ENCODE measurements around the gene ABCA2.

Gene ABCA2

GRCh38 chr9:136963341-136963740, 64.7 kb downstream of the ABCA2 start:
- no peak overlapping the region for H4K91ac ChIP-seq (ENCODE audit: low read depth, low read length, poor library complexity)
- H3K18ac ChIP-seq (ENCODE audit: low read length), result peak overlapping the region; percentile 83
- H3K36me3 ChIP-seq (replicated peaks in 1 of 2; ENCODE audit: control insufficient read depth in 2 of 2, insufficient read depth in 2 of 2, low read length in 2 of 2), result no peaks in the 10 kb centered on the region
- DNase-seq (ENCODE audit: low spot score), result no peak
- H2BK120ac ChIP-seq (ENCODE audit: low read depth, low read length), result peak overlapping the region; percentile 81
- H4K8ac ChIP-seq (ENCODE audit: low read depth, low read length), result no peak overlapping the region
- peak overlapping the region; percentile 76 for H2AK5ac ChIP-seq (ENCODE audit: low read depth, low read length)
- peaks cover 8 to 15% of the 10 kb centered on the region in 2 donors for H3K4me1 ChIP-seq (ENCODE audit: control insufficient read depth in 2 of 2, insufficient read depth in 1 of 2, low read depth in 1 of 2, low read length in 2 of 2)
- peak overlapping the region; percentile 58 for H2BK12ac ChIP-seq (ENCODE audit: low read length)
- H2BK5ac ChIP-seq (ENCODE audit: low read length), result no peak overlapping the region
- peak overlapping the region; percentile 56 for H2AFZ ChIP-seq (ENCODE audit: low read length)
- H3K27me3 ChIP-seq (ENCODE audit: control insufficient read depth in 3 of 3, insufficient read depth in 3 of 3, low read depth in 1 of 3, low read length in 3 of 3), result peaks cover 0 to 21% (median 0%) of the 10 kb centered on the region in 3 experiments
- H3K4me2 ChIP-seq (ENCODE audit: insufficient read depth, low read length, poor library complexity, severe bottlenecking), result no peak overlapping the region
- WGBS, 2 donors (ENCODE audit: extremely low coverage in 2 of 2, insufficient read length in 2 of 2, insufficient replicate concordance in 1 of 2), result no CpG with 5 or more reads among the region's 15 CpGs
- H3K9me3 ChIP-seq (replicated peaks in 1 of 2; ENCODE audit: control insufficient read depth in 2 of 2, insufficient read depth in 1 of 2, low read depth in 1 of 2, low read length in 2 of 2), result peaks cover 0 to 1% of the 10 kb centered on the region in 2 donors
- no peak overlapping the region for H3K4me3 ChIP-seq (ENCODE audit: low read length in 2 of 2)
- no peak overlapping the region for H3K23ac ChIP-seq (ENCODE audit: low read depth, low read length, poor library complexity)
- H3K79me1 ChIP-seq (ENCODE audit: low read depth, low read length), result peaks cover 3% of the 10 kb centered on the region
- peak overlapping the region; percentile 97 for H2BK15ac ChIP-seq (ENCODE audit: low read length)
- no peak overlapping the region for H3K27ac ChIP-seq (replicated peaks; ENCODE audit: low read length)
- no peak overlapping the region for H3K9ac ChIP-seq (ENCODE audit: low read depth, low read length, poor library complexity)
- peak overlapping the region; percentile 66 for H3K4ac ChIP-seq (ENCODE audit: low read length)
- H3K14ac ChIP-seq (ENCODE audit: low read length), result peak overlapping the region; percentile 21

GRCh38 chr9:136962701-136963248, 65.3 kb downstream of the ABCA2 start:
- no peak overlapping the region for H3K4me3 ChIP-seq (ENCODE audit: low read length in 2 of 2)
- H2BK12ac ChIP-seq (ENCODE audit: low read length), result peak overlapping the region; percentile 100
- H2BK5ac ChIP-seq (ENCODE audit: low read length), result no peak overlapping the region
- no CpG with 5 or more reads among the region's 11 CpGs for WGBS, 2 donors (ENCODE audit: extremely low coverage in 2 of 2, insufficient read length in 2 of 2, insufficient replicate concordance in 1 of 2)
- peaks cover 0 to 1% of the 10 kb centered on the region in 2 donors for H3K9me3 ChIP-seq (replicated peaks in 1 of 2; ENCODE audit: control insufficient read depth in 2 of 2, insufficient read depth in 1 of 2, low read depth in 1 of 2, low read length in 2 of 2)
- H2BK120ac ChIP-seq (ENCODE audit: low read depth, low read length), result no peak overlapping the region
- peak overlapping the region; percentile 71 for H3K9ac ChIP-seq (ENCODE audit: low read depth, low read length, poor library complexity)
- peak overlapping the region; percentile 66 for H3K23ac ChIP-seq (ENCODE audit: low read depth, low read length, poor library complexity)
- H3K27ac ChIP-seq (replicated peaks; ENCODE audit: low read length), result no peak overlapping the region
- no peak overlapping the region for H3K4ac ChIP-seq (ENCODE audit: low read length)
- H3K4me1 ChIP-seq (ENCODE audit: control insufficient read depth in 2 of 2, insufficient read depth in 1 of 2, low read depth in 1 of 2, low read length in 2 of 2), result peaks cover 8 to 15% of the 10 kb centered on the region in 2 donors
- no peak overlapping the region for H3K4me2 ChIP-seq (ENCODE audit: insufficient read depth, low read length, poor library complexity, severe bottlenecking)
- peak overlapping the region; percentile 76 for H2AK5ac ChIP-seq (ENCODE audit: low read depth, low read length)
- DNase-seq (ENCODE audit: low spot score), result no peak
- H4K8ac ChIP-seq (ENCODE audit: low read depth, low read length), result no peak overlapping the region
- no peak overlapping the region for H2BK15ac ChIP-seq (ENCODE audit: low read length)
- peaks cover 0 to 21% (median 0%) of the 10 kb centered on the region in 3 experiments for H3K27me3 ChIP-seq (ENCODE audit: control insufficient read depth in 3 of 3, insufficient read depth in 3 of 3, low read depth in 1 of 3, low read length in 3 of 3)
- H3K79me1 ChIP-seq (ENCODE audit: low read depth, low read length), result peaks cover 3% of the 10 kb centered on the region
- H3K14ac ChIP-seq (ENCODE audit: low read length), result peak overlapping the region; percentile 86
- peak overlapping the region; percentile 61 for H3K18ac ChIP-seq (ENCODE audit: low read length)
- H3K36me3 ChIP-seq (replicated peaks in 1 of 2; ENCODE audit: control insufficient read depth in 2 of 2, insufficient read depth in 2 of 2, low read length in 2 of 2), result no peaks in the 10 kb centered on the region
- H2AFZ ChIP-seq (ENCODE audit: low read length), result no peak overlapping the region
- H4K91ac ChIP-seq (ENCODE audit: low read depth, low read length, poor library complexity), result no peak overlapping the region

- Histone ChIP-seq H3K4me1 (ENCODE audit: control insufficient read depth in 2 of 2, insufficient read depth in 1 of 2, low read depth in 1 of 2, low read length in 2 of 2) (peaks cover 8 to 15% of the 10 kb centered on the region in 2 donors), H3K14ac (ENCODE audit: low read length) (no peak overlapping the region), H3K27ac (replicated peaks; ENCODE audit: low read length) (no peak overlapping the region), H3K4me3 (ENCODE audit: low read length in 2 of 2) (no peak overlapping the region), H3K79me1 (ENCODE audit: low read depth, low read length) (peaks cover 3% of the 10 kb centered on the region), H3K36me3 (replicated peaks in 1 of 2; ENCODE audit: control insufficient read depth in 2 of 2, insufficient read depth in 2 of 2, low read length in 2 of 2) (no peaks in the 10 kb centered on the region), H3K9me3 (replicated peaks in 1 of 2; ENCODE audit: control insufficient read depth in 2 of 2, insufficient read depth in 1 of 2, low read depth in 1 of 2, low read length in 2 of 2) (peaks cover 0 to 1% of the 10 kb centered on the region in 2 donors), H2BK120ac (ENCODE audit: low read depth, low read length) (no peak overlapping the region), H2AFZ (ENCODE audit: low read length) (no peak overlapping the region), H3K9ac (ENCODE audit: low read depth, low read length, poor library complexity) (no peak overlapping the region), H3K27me3 (ENCODE audit: control insufficient read depth in 3 of 3, insufficient read depth in 3 of 3, low read depth in 1 of 3, low read length in 3 of 3) (peaks cover 0 to 21% (median 0%) of the 10 kb centered on the region in 3 experiments), H3K4ac (ENCODE audit: low read length) (no peak overlapping the region), H4K91ac (ENCODE audit: low read depth, low read length, poor library complexity) (no peak overlapping the region), H2BK15ac (ENCODE audit: low read length) (peak overlapping the region; percentile 94), H4K8ac (ENCODE audit: low read depth, low read length) (no peak overlapping the region), H2BK5ac (ENCODE audit: low read length) (no peak overlapping the region), H3K18ac (ENCODE audit: low read length) (no peak overlapping the region), H3K4me2 (ENCODE audit: insufficient read depth, low read length, poor library complexity, severe bottlenecking) (no peak overlapping the region), H3K23ac (ENCODE audit: low read depth, low read length, poor library complexity) (no peak overlapping the region), H2BK12ac (ENCODE audit: low read length) (no peak overlapping the region), H2AK5ac (ENCODE audit: low read depth, low read length) (no peak overlapping the region)
- DNase-seq (ENCODE audit: low spot score), result no peak
- WGBS, 2 donors (ENCODE audit: extremely low coverage in 2 of 2, insufficient read length in 2 of 2, insufficient replicate concordance in 1 of 2), result no CpG with 5 or more reads among the region's 9 CpGs
These were observed 65.9 kb downstream of the ABCA2 start for GRCh38 chr9:136962163-136962562.

GRCh38 chr9:136961279-136962065, 66.6 kb downstream of the ABCA2 start:
- H4K8ac ChIP-seq (ENCODE audit: low read depth, low read length), result no peak overlapping the region
- peaks cover 3% of the 10 kb centered on the region for H3K79me1 ChIP-seq (ENCODE audit: low read depth, low read length)
- H3K4ac ChIP-seq (ENCODE audit: low read length), result peak overlapping the region; percentile 10
- WGBS, 2 donors (ENCODE audit: extremely low coverage in 2 of 2, insufficient read length in 2 of 2, insufficient replicate concordance in 1 of 2), result no CpG with 5 or more reads among the region's 23 CpGs
- H2BK120ac ChIP-seq (ENCODE audit: low read depth, low read length), result peak overlapping the region; percentile 47
- peak overlapping the region; percentile 95 for H3K18ac ChIP-seq (ENCODE audit: low read length)
- peak overlapping the region; percentile 97 for H2AK5ac ChIP-seq (ENCODE audit: low read depth, low read length)
- peak overlapping the region; percentile 60 for H3K9ac ChIP-seq (ENCODE audit: low read depth, low read length, poor library complexity)
- H3K4me2 ChIP-seq (ENCODE audit: insufficient read depth, low read length, poor library complexity, severe bottlenecking), result no peak overlapping the region
- no peak overlapping the region for H3K27ac ChIP-seq (replicated peaks; ENCODE audit: low read length)
- no peak overlapping the region for H3K4me3 ChIP-seq (ENCODE audit: low read length in 2 of 2)
- peak overlapping the region; percentile 80 for H3K23ac ChIP-seq (ENCODE audit: low read depth, low read length, poor library complexity)
- DNase-seq (ENCODE audit: low spot score), result no peak
- H3K27me3 ChIP-seq (ENCODE audit: control insufficient read depth in 3 of 3, insufficient read depth in 3 of 3, low read depth in 1 of 3, low read length in 3 of 3), result peaks cover 0 to 21% (median 0%) of the 10 kb centered on the region in 3 experiments
- peaks cover 8 to 15% of the 10 kb centered on the region in 2 donors for H3K4me1 ChIP-seq (ENCODE audit: control insufficient read depth in 2 of 2, insufficient read depth in 1 of 2, low read depth in 1 of 2, low read length in 2 of 2)
- H2BK15ac ChIP-seq (ENCODE audit: low read length), result peak overlapping the region; percentile 94
- H2AFZ ChIP-seq (ENCODE audit: low read length), result no peak overlapping the region
- peaks cover 0 to 1% of the 10 kb centered on the region in 2 donors for H3K9me3 ChIP-seq (replicated peaks in 1 of 2; ENCODE audit: control insufficient read depth in 2 of 2, insufficient read depth in 1 of 2, low read depth in 1 of 2, low read length in 2 of 2)
- H3K36me3 ChIP-seq (replicated peaks in 1 of 2; ENCODE audit: control insufficient read depth in 2 of 2, insufficient read depth in 2 of 2, low read length in 2 of 2), result no peaks in the 10 kb centered on the region
- peak overlapping the region; percentile 87 for H2BK5ac ChIP-seq (ENCODE audit: low read length)
- H3K14ac ChIP-seq (ENCODE audit: low read length), result peak overlapping the region; percentile 94
- H2BK12ac ChIP-seq (ENCODE audit: low read length), result peak overlapping the region; percentile 73
- H4K91ac ChIP-seq (ENCODE audit: low read depth, low read length, poor library complexity), result no peak overlapping the region

Measured in neuronal stem cell (in vitro differentiated cells).